ENCODE results near the gene BMPR1A. TPM values are rescaled to one million over a fixed set of nuclear protein-coding genes. Genes with fewer than 3 reads are reported as not detected.

BMPR1A gene
- total and polyA plus RNA-seq, 4 donors = 3.8 to 66.2 (median 19.7) TPM

DNA sequence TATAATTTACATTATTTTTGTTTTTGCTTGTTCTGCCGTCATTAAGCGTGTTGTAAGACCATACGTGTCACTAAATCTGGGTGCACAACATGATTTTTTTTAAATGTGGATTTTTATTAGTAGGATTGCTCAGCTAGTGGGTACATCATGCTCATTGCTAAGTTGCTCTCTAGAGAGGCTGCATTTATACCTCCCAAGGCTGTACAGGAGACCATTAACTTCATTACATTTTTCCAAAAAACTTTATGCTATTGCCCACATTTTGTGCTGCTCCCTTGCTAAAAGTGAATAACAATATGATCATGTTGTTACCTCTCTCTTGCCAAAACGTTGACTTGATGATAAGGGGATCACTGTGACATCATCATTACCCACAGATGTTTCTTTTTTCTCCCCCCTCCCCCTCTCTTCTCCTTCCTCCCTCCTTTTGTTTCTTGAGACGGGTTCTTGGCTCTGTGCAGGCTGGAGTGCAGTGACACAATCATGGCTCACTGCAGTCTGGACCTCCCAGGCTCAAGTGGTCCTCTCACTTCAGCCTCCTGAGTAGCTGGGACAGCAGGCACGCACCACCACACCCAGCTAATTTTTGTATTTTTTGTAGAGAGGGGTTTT is 65.1 kb downstream of the BMPR1A start:
- Histone ChIP-seq H3K4me3 (no peak overlapping the region), H3K9ac (ENCODE audit: insufficient read depth in 1 of 2, low read length in 2 of 2) (no peak overlapping the region), H3K4me1 (ENCODE audit: control insufficient read depth in 5 of 5, insufficient read depth in 5 of 5, low read length in 5 of 5) (peaks cover 0 to 2% (median 0%) of the 10 kb centered on the region in 5 donors), H3K9me3 (ENCODE audit: control insufficient read depth in 4 of 4, insufficient read depth in 3 of 4, low read length in 3 of 4) (no peaks in the 10 kb centered on the region), H3K27ac (ENCODE audit: low read depth in 1 of 2, low read length in 1 of 2) (no peak overlapping the region), H3K27me3 (ENCODE audit: control insufficient read depth in 3 of 3, insufficient read depth in 3 of 3, low read length in 2 of 3) (no peaks in the 10 kb centered on the region), H3K36me3 (ENCODE audit: control insufficient read depth in 4 of 4, insufficient read depth in 4 of 4, low read length in 4 of 4) (peaks cover 0 to 3% (median 0%) of the 10 kb centered on the region in 4 donors)
- TF ChIP-seq, protein P1, sequence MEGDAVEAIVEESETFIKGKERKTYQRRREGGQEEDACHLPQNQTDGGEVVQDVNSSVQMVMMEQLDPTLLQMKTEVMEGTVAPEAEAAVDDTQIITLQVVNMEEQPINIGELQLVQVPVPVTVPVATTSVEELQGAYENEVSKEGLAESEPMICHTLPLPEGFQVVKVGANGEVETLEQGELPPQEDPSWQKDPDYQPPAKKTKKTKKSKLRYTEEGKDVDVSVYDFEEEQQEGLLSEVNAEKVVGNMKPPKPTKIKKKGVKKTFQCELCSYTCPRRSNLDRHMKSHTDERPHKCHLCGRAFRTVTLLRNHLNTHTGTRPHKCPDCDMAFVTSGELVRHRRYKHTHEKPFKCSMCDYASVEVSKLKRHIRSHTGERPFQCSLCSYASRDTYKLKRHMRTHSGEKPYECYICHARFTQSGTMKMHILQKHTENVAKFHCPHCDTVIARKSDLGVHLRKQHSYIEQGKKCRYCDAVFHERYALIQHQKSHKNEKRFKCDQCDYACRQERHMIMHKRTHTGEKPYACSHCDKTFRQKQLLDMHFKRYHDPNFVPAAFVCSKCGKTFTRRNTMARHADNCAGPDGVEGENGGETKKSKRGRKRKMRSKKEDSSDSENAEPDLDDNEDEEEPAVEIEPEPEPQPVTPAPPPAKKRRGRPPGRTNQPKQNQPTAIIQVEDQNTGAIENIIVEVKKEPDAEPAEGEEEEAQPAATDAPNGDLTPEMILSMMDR (IDR thresholded peaks at IDR 0.05; ENCODE audit: control extremely low read depth, extremely low read depth) = no peak
- 64 to 66% methylated on average over 6 of the region's 6 CpGs for WGBS, 2 donors
- peak in 2 of 3 donors; percentile 50 to 61 for DNase-seq
- no peak for ATAC-seq (ENCODE audit: insufficient read depth, low FRiP score)

GRCh38 chr10:86823565-86823964 is 67.1 kb downstream of the BMPR1A start:
- ATAC-seq (ENCODE audit: insufficient read depth, low FRiP score) (no peak), DNase-seq (no peak)
- no peaks in the 10 kb centered on the region for H3K27me3 ChIP-seq (ENCODE audit: control insufficient read depth in 3 of 3, insufficient read depth in 3 of 3, low read length in 2 of 3)
- H3K4me3 ChIP-seq = no peak overlapping the region
- H3K4me1 ChIP-seq (ENCODE audit: control insufficient read depth in 5 of 5, insufficient read depth in 5 of 5, low read length in 5 of 5) = peaks cover 0 to 6% (median 0%) of the 10 kb centered on the region in 5 donors
- 74 to 91% methylated on average over 4 of the region's 4 CpGs for WGBS, 2 donors
- TF ChIP-seq, protein P1 (IDR thresholded peaks at IDR 0.05; ENCODE audit: control extremely low read depth, extremely low read depth) = no peak
- no peaks in the 10 kb centered on the region for H3K9me3 ChIP-seq (ENCODE audit: control insufficient read depth in 4 of 4, insufficient read depth in 3 of 4, low read length in 3 of 4)
- H3K27ac ChIP-seq (ENCODE audit: low read depth in 1 of 2, low read length in 1 of 2) = no peak overlapping the region
- H3K9ac ChIP-seq (ENCODE audit: insufficient read depth in 1 of 2, low read length in 2 of 2) = no peak overlapping the region
- no peaks in the 10 kb centered on the region for H3K36me3 ChIP-seq (ENCODE audit: control insufficient read depth in 4 of 4, insufficient read depth in 4 of 4, low read length in 4 of 4)

DNA sequence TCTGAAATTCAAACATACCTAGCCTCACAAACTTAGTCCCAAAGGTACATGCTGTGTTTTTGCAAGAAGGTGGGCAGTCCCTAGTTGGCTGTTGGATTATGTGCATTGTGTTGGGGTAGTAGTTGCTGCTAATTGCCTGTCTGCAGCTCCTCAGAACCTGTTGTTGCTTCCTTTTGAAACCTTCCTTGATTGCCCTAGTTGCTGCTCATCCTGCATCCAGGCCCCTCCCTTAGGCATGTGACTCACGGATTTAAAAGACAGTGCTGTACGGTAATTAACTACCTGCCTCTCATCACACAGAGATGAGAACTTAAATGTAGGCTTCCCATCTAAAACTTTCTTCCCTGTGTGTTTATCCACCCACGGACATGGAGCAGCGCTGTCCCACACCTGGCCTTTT is 67.7 kb downstream of the BMPR1A start:
- ATAC-seq (ENCODE audit: insufficient read depth, low FRiP score) (no peak), DNase-seq (no peak)
- H3K27ac ChIP-seq (ENCODE audit: low read depth in 1 of 2, low read length in 1 of 2) = no peak overlapping the region
- no peaks in the 10 kb centered on the region for H3K27me3 ChIP-seq (ENCODE audit: control insufficient read depth in 3 of 3, insufficient read depth in 3 of 3, low read length in 2 of 3)
- WGBS, 2 donors = 80 to 85% methylated on average over 4 of the region's 4 CpGs
- no peaks in the 10 kb centered on the region for H3K9me3 ChIP-seq (ENCODE audit: control insufficient read depth in 4 of 4, insufficient read depth in 3 of 4, low read length in 3 of 4)
- no peak overlapping the region for H3K9ac ChIP-seq (ENCODE audit: insufficient read depth in 1 of 2, low read length in 2 of 2)
- TF ChIP-seq, protein P1 (IDR thresholded peaks at IDR 0.05; ENCODE audit: control extremely low read depth, extremely low read depth) = no peak
- H3K4me3 ChIP-seq = no peak overlapping the region
- no peaks in the 10 kb centered on the region for H3K36me3 ChIP-seq (ENCODE audit: control insufficient read depth in 4 of 4, insufficient read depth in 4 of 4, low read length in 4 of 4)
- H3K4me1 ChIP-seq (ENCODE audit: control insufficient read depth in 5 of 5, insufficient read depth in 5 of 5, low read length in 5 of 5) = peaks cover 0 to 6% (median 0%) of the 10 kb centered on the region in 5 donors

GRCh38 chr10:86825366-86825765 is 68.9 kb downstream of the BMPR1A start:
- H3K27me3 ChIP-seq (ENCODE audit: control insufficient read depth in 3 of 3, insufficient read depth in 3 of 3, low read length in 2 of 3) = no peaks in the 10 kb centered on the region
- no peak overlapping the region for H3K9ac ChIP-seq (ENCODE audit: insufficient read depth in 1 of 2, low read length in 2 of 2)
- no peak overlapping the region for H3K4me3 ChIP-seq
- DNase-seq = no peak
- ATAC-seq (ENCODE audit: insufficient read depth, low FRiP score) = no peak
- no peak overlapping the region for H3K27ac ChIP-seq (ENCODE audit: low read depth in 1 of 2, low read length in 1 of 2)
- no peaks in the 10 kb centered on the region for H3K36me3 ChIP-seq (ENCODE audit: control insufficient read depth in 4 of 4, insufficient read depth in 4 of 4, low read length in 4 of 4)
- 85% methylated on average over 2 of the region's 2 CpGs for WGBS, 2 donors
- H3K4me1 ChIP-seq (ENCODE audit: control insufficient read depth in 5 of 5, insufficient read depth in 5 of 5, low read length in 5 of 5) = peaks cover 0 to 12% (median 4%) of the 10 kb centered on the region in 5 donors
- TF ChIP-seq, protein P1 (IDR thresholded peaks at IDR 0.05; ENCODE audit: control extremely low read depth, extremely low read depth) = no peak
- no peaks in the 10 kb centered on the region for H3K9me3 ChIP-seq (ENCODE audit: control insufficient read depth in 4 of 4, insufficient read depth in 3 of 4, low read length in 3 of 4)
